Neural crest cell (in vitro differentiated cells): ENCODE measurements around the gene SYNRG. TPM values are rescaled to one million over a fixed set of nuclear protein-coding genes. Genes with fewer than 3 reads are reported as not detected.

Experiments used
- DNase-seq: peaks from one replicate; pipeline ENCODE4 v3.0.0; 2021; ENCODE audit warnings: low read depth, mixed read lengths, low spot score
- H3K27ac Mint-ChIP-seq: one replicate; pipeline ENCODE4 v1.8.0; 2021; ENCODE audit warnings: mild to moderate bottlenecking, mixed read lengths; ENCODE audit not compliant: unreplicated experiment
- H3K27me3 Mint-ChIP-seq: 2 replicates; pipeline ENCODE4 v1.8.0; 2021; ENCODE audit warnings: low read depth, mild to moderate bottlenecking, mixed read lengths
- H3K36me3 Mint-ChIP-seq: 2 replicates; pipeline ENCODE4 v1.8.0; 2021; ENCODE audit warnings: low read depth, mild to moderate bottlenecking, mixed read lengths
- H3K4me1 Mint-ChIP-seq: 2 replicates; pipeline ENCODE4 v1.8.0; 2021; ENCODE audit warnings: mixed read lengths
- H3K4me3 Mint-ChIP-seq: one replicate; pipeline ENCODE4 v1.8.0; 2021; ENCODE audit warnings: mild to moderate bottlenecking, mixed read lengths
- H3K9me3 Mint-ChIP-seq: 2 replicates; pipeline ENCODE4 v1.8.0; 2021; ENCODE audit warnings: mixed read lengths
- CTCF ChIP-seq: fragments of 200-600 bp; sonication (generic); conservative IDR thresholded peaks from 2 replicates; pipeline ENCODE4 v1.5.0; 2021; ENCODE audit warnings: antibody characterized with exemption, mild to moderate bottlenecking
- total RNA-seq: library from RNA; stranded (reverse); gene quantifications from 2 replicates; pipeline ENCODE4 v1.2.1, GENCODE V29; 2021

Gene SYNRG
- total RNA-seq, 1 donor from 2014 or later, result 43.0 TPM

DNA sequence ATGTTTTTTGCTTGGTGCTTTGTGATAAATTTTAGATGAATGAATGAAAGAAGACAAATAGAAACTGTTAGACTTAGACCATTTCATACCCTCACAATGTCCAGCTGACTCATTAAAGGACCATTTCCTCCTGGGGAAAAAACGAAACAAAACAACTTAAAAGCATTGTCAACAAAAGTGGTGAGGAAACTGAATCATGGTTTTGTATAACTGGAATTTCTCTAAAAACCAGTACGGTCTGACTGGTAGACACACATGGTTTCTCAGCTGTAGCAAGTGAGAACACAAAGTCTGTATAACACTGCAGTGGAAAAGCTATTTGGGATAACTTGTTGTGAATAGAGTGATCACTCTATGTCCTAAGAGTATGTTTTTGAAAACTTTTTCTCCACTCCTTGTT is 39.3 kb upstream of the SYNRG start:
- no peak for DNase-seq
- peaks cover 84% of the 10 kb centered on the region for H3K27me3 Mint-ChIP-seq

GRCh38 chr17:37647856-37648255 is 38.6 kb upstream of the SYNRG start:
- no peak for TF ChIP-seq CTCF
- no peaks in the 10 kb centered on the region for H3K9me3 Mint-ChIP-seq
- H3K27me3 Mint-ChIP-seq, result peaks cover 85% of the 10 kb centered on the region
- no peak overlapping the region for H3K27ac Mint-ChIP-seq
- peaks cover under 1% of the 10 kb centered on the region for H3K4me1 Mint-ChIP-seq
- no peak for DNase-seq
- peak overlapping the region; percentile 4 for H3K4me3 Mint-ChIP-seq
- H3K36me3 Mint-ChIP-seq, result no peaks in the 10 kb centered on the region

More for the DNA sequence above, 39.3 kb upstream of the SYNRG start:
- H3K9me3 Mint-ChIP-seq, result no peaks in the 10 kb centered on the region
- H3K36me3 Mint-ChIP-seq, result no peaks in the 10 kb centered on the region
- no peak overlapping the region for H3K27ac Mint-ChIP-seq
- H3K4me3 Mint-ChIP-seq, result no peak overlapping the region
- no peaks in the 10 kb centered on the region for H3K4me1 Mint-ChIP-seq
- no peak for TF ChIP-seq CTCF

DNA sequence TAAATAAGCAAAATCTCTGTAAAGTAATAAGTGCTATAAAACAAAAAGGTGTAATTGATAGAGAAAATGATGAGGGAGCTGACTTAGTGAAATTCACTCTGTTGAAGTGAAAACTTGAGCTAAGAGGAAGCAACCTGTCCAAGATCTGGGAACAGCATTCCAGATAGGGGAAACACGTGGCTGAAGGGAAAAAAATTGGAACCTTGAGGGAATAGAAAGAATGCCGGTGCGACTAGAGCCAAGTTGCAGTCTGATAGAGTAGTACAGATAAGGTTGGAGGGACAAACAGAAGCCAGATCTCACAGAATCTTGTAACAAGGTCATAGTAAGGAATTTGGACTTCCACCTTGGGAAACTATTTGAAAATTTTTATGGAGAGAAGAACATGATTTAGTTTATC is 34.7 kb upstream of the SYNRG start:
- no peak for TF ChIP-seq CTCF
- Mint-ChIP-seq H3K27ac (no peak overlapping the region), H3K9me3 (no peaks in the 10 kb centered on the region), H3K36me3 (peaks cover 10% of the 10 kb centered on the region), H3K27me3 (peaks cover 55% of the 10 kb centered on the region), H3K4me3 (peak overlapping the region; percentile 94), H3K4me1 (peaks cover 22% of the 10 kb centered on the region)
- no peak for DNase-seq

DNA sequence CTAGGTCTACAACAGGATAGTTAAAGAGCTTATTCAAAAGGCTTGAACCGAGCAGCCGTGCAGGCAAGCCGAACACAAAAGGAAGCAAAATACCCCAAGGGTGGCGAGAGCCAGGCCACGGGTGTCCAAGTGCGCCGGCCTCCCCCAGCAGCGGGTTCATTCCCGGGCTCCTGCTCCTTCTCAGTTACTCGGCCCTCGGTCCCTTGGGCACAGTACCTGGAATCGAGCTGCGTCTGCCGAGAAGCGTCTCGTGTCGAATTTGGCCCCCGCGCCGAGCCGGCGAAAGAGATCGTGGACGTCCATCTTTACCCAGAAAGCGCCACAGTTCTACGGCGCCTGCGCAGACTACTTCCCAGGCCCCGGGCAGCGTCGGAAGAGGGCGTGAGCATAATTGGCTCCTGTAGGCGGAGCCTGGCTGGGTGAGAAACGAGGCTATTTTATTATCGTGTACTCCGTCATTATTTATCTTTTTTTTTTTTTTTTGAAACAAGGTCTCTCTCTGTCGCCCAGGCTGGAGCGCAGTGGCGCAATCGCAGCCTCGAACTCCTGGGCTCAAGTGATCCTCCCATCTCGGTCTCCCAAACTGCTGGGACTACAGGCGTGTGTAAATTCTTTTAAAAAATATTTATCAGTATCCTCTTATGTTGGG is 34.0 kb upstream of the SYNRG start, which contains the start of gene DDX52:
Gene DDX52 (minus strand): TSS at position 329 of the 649 bp plus-strand sequence. CDS start 26 bp downstream, at position 303.
- Mint-ChIP-seq H3K27me3 (peaks cover 49% of the 10 kb centered on the region), H3K9me3 (no peaks in the 10 kb centered on the region), H3K36me3 (peaks cover 10% of the 10 kb centered on the region), H3K27ac (peak within 1 kb of the TSS; percentile 92), H3K4me3 (peak within 1 kb of the TSS; percentile 94), H3K4me1 (peaks cover 22% of the 10 kb centered on the region)
- TF ChIP-seq CTCF, result no peak
- peak; percentile 78 for DNase-seq

GRCh38 chr17:37642681-37643080 is 33.5 kb upstream of the SYNRG start:
- Mint-ChIP-seq H3K4me1 (peaks cover 22% of the 10 kb centered on the region), H3K36me3 (peaks cover 12% of the 10 kb centered on the region), H3K27me3 (peaks cover 43% of the 10 kb centered on the region), H3K9me3 (no peaks in the 10 kb centered on the region), H3K27ac (peak overlapping the region; percentile 92), H3K4me3 (peak overlapping the region; percentile 94)
- TF ChIP-seq CTCF, result no peak
- no peak for DNase-seq
